HepG2 (cell line): Measurements from ENCODE around the gene TLN1. TPM values are rescaled to one million over a fixed set of nuclear protein-coding genes. Genes with fewer than 3 reads are reported as not detected.

Experiments used
- ELF1 ChIP-seq: sonication (generic); formaldehyde crosslinking; IDR thresholded peaks from 2 replicates; pipeline ENCODE4 v1.4.0; 2020; ENCODE audit warnings: missing genetic modification reagents
- ELF4 ChIP-seq: sonication (generic); formaldehyde crosslinking; IDR thresholded peaks from 2 replicates; pipeline ENCODE4 v1.5.0; 2020; ENCODE audit warnings: missing genetic modification reagents, mild to moderate bottlenecking, moderate library complexity, borderline replicate concordance
- FOXK2 ChIP-seq: fragments of 450-650 bp; IDR thresholded peaks from 2 replicates; pipeline ENCODE4 v1.6.1; 2016
- GTF3A ChIP-seq: sonication (generic); formaldehyde crosslinking; conservative IDR thresholded peaks from 2 replicates; pipeline ENCODE4 v1.4.0; 2020; ENCODE audit warnings: mild to moderate bottlenecking, missing genetic modification reagents
- HNRNPH1 ChIP-seq: fragments of 200-400 bp; formaldehyde crosslinking; optimal IDR thresholded peaks from 2 replicates; pipeline ENCODE3; 2017; ENCODE audit warnings: mild to moderate bottlenecking, low read depth, low read length
- KDM4B ChIP-seq: sonication (generic); formaldehyde crosslinking; IDR thresholded peaks from 2 replicates; pipeline ENCODE4 v1.4.0; 2020; ENCODE audit warnings: missing genetic modification reagents
- MIXL1 ChIP-seq: IDR thresholded peaks from 2 replicates; pipeline ENCODE4 v1.6.1; 2016
- NFIC ChIP-seq: IDR thresholded peaks from 2 replicates; pipeline ENCODE4 v1.6.1; 2012; ENCODE audit warnings: mild to moderate bottlenecking, low read length, inconsistent platforms
- POLR2AphosphoS5 ChIP-seq: IDR thresholded peaks from 2 replicates; pipeline ENCODE4 v1.6.1; 2012; ENCODE audit warnings: low read depth, low read length
- RXRB ChIP-seq: IDR thresholded peaks from 2 replicates; pipeline ENCODE4 v1.6.1; 2016; ENCODE audit warnings: borderline replicate concordance, missing genetic modification reagents, missing compliant biosample characterization
- SMAD3 ChIP-seq: sonication (generic); formaldehyde crosslinking; IDR thresholded peaks from 2 replicates; pipeline ENCODE4 v1.4.0; 2020; ENCODE audit warnings: missing genetic modification reagents
- SRF ChIP-seq: IDR thresholded peaks from 2 replicates; pipeline ENCODE4 v1.6.1; 2011; ENCODE audit warnings: mild to moderate bottlenecking, low read depth, low read length, moderate library complexity
- TCF7 ChIP-seq: sonication (generic); IDR thresholded peaks from 2 replicates; pipeline ENCODE4 v1.6.1; 2016; ENCODE audit warnings: antibody characterized with exemption, low read depth
- ZFP36L2 ChIP-seq: sonication (generic); formaldehyde crosslinking; IDR thresholded peaks from 2 replicates; pipeline ENCODE4 v1.4.0; 2020; ENCODE audit warnings: missing genetic modification reagents
- ZNF224 ChIP-seq: sonication (generic); formaldehyde crosslinking; IDR thresholded peaks from 2 replicates; pipeline ENCODE4 v1.5.0; 2020; ENCODE audit warnings: mild to moderate bottlenecking, missing genetic modification reagents
- ZNF484 ChIP-seq: sonication (generic); formaldehyde crosslinking; IDR thresholded peaks from 2 replicates; pipeline ENCODE4 v1.5.1; 2020; ENCODE audit warnings: mild to moderate bottlenecking, low read depth, missing genetic modification reagents, borderline replicate concordance
- ZNF776 ChIP-seq: sonication (generic); formaldehyde crosslinking; IDR thresholded peaks from 2 replicates; pipeline ENCODE4 v1.4.0; 2020; ENCODE audit warnings: mild to moderate bottlenecking, missing genetic modification reagents
- polyA plus RNA-seq, 8 experiments: library from polyadenylated mRNA; depleted of rRNA in 3 of 8; stranded (reverse) in 7 of 8; unstranded in 1 of 8; fragments of >200 nt; fragmentation: Illumina TruSeq in 4 of 8; extraction: Trizol in 4 of 8; gene quantifications; 2 replicates each; pipeline versions ENCODE4 v1.2.1 to v1.2.3, GENCODE V29; 2011 to 2016; ENCODE audit warnings: low read depth in 4 of 8, missing spikeins in 1 of 8, mixed read lengths in 1 of 8; ENCODE audit not compliant: insufficient read depth in 1 of 8
- total RNA-seq, 5 experiments: library from RNA; depleted of rRNA; stranded (reverse); fragments of >200 nt; fragmentation: Illumina TruSeq; extraction: Trizol; gene quantifications; 2 replicates each; pipeline ENCODE4 v1.2.3, GENCODE V29; 2016; ENCODE audit warnings: low read depth in 1 of 5
- TF ChIP-seq, protein P1 (sequence below): sonication (generic); formaldehyde crosslinking; IDR thresholded peaks from 2 replicates; pipeline ENCODE4 v1.5.1; 2020; ENCODE audit warnings: missing genetic modification reagents, mild to moderate bottlenecking, borderline replicate concordance
- TF ChIP-seq, protein P2 (sequence below): sonication (generic); formaldehyde crosslinking; IDR thresholded peaks from 2 replicates; pipeline ENCODE4 v1.8.0; 2023; ENCODE audit warnings: mild to moderate bottlenecking, missing genetic modification reagents
- TF ChIP-seq, protein P3 (sequence below): sonication (generic); formaldehyde crosslinking; IDR thresholded peaks from 2 replicates; pipeline ENCODE4 v1.5.0; 2020; ENCODE audit warnings: missing genetic modification reagents, mild to moderate bottlenecking, borderline replicate concordance
- TF ChIP-seq, protein P4 (sequence below): sonication (generic); formaldehyde crosslinking; IDR thresholded peaks from 2 replicates; pipeline ENCODE4 v1.9.0; 2022; ENCODE audit warnings: missing genetic modification reagents, mild to moderate bottlenecking, borderline replicate concordance
- TF ChIP-seq, protein P5 (sequence below), 2 experiments: fragments of 450-650 bp in 1 of 2; sonication (generic) in 1 of 2; formaldehyde crosslinking; IDR thresholded peaks; 2 replicates each; pipeline versions ENCODE4 v1.5.0 to v1.8.0; 2020 to 2022; ENCODE audit warnings: mild to moderate bottlenecking in 1 of 2, missing genetic modification reagents in 1 of 2
- TF ChIP-seq, protein P6 (sequence below): sonication (generic); formaldehyde crosslinking; IDR thresholded peaks from 2 replicates; pipeline ENCODE4 v1.4.0; 2020; ENCODE audit warnings: low read depth, mild to moderate bottlenecking, missing genetic modification reagents

The TLN1 gene
- total and polyA plus RNA-seq, 2 of the 13 experiments (the other 11 are each of a cell fraction or from before 2014, with no cell fraction given), result 35.2 to 51.8 TPM

DNA sequence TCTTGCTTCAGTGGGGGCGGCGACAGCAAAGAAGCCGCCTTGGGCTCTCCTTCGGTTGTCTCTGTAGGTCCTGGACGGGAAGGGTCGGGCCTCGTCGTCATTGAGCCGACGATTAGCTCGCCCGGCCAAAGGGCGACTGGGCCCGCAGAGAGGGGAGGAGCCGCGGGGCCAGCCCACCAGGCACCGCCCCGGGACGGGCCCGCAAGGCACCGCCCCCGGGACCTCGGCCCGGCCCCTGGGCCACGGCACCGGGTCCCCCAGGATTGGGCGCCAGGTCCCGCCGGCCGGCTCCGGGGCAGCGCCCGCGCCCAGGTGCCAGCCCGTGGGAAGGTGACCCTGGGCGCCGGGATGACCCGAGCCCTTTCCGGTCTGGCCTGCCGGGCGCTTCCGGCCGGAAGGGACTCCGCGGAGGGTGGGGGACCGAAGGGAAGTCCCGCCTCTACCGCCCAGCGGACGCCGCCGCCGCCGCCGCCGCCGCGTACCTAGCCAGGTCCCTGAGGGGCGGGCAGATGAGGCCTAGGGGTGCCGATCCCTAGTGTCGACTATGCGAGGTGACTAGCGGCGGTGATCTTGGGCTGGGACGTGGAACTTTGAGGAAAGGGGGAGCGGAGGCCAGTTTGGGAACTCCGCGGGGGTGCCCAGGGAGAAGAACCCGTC is 17.0 kb upstream of the TLN1 start, which contains the start of the genes GBA2 and RGP1 (continued):
- TF ChIP-seq, protein P1, sequence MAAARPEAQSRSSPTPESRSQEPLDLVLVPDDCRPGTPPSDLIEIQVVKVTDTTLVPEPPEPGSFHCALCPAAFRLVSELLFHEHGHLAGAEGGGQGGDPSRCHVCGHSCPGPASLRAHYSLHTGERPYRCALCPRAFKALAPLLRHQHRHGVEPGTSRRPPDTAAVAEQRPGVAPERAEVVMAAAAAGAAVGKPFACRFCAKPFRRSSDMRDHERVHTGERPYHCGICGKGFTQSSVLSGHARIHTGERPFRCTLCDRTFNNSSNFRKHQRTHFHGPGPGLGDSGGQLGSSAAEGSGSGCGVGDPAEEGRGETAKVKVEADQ (CRISPR knock-in tag), result peak; percentile 72
- TF ChIP-seq SRF (no peak), ZFP36L2 (CRISPR knock-in tag) (no peak), POLR2AphosphoS5 (peak; percentile 50; the same call in 1 of the 2 replicates), KDM4B (no peak), GTF3A (CRISPR knock-in tag) (no peak), ZNF776 (no peak), NFIC (no peak), RXRB (CRISPR knock-in tag) (0 out of 2 replicates have a peak, but pooled peaks have one; percentile 8), ZNF224 (no peak), TCF7 (no peak), HNRNPH1 (no peak), FOXK2 (no peak), MIXL1 (CRISPR knock-in tag) (no peak), SMAD3 (0 out of 2 replicates have a peak, but pooled peaks have one; percentile 22), ZNF484 (CRISPR knock-in tag) (no peak), ELF4 (no peak), ELF1 (CRISPR knock-in tag) (peak; percentile 80)
- TF ChIP-seq, protein P2, sequence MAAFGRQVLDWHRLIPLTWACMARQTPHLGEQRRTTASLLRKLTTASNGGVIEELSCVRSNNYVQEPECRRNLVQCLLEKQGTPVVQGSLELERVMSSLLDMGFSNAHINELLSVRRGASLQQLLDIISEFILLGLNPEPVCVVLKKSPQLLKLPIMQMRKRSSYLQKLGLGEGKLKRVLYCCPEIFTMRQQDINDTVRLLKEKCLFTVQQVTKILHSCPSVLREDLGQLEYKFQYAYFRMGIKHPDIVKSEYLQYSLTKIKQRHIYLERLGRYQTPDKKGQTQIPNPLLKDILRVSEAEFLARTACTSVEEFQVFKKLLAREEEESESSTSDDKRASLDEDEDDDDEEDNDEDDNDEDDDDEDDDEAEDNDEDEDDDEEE (CRISPR knock-in tag), result no peak
- TF ChIP-seq, protein P3, sequence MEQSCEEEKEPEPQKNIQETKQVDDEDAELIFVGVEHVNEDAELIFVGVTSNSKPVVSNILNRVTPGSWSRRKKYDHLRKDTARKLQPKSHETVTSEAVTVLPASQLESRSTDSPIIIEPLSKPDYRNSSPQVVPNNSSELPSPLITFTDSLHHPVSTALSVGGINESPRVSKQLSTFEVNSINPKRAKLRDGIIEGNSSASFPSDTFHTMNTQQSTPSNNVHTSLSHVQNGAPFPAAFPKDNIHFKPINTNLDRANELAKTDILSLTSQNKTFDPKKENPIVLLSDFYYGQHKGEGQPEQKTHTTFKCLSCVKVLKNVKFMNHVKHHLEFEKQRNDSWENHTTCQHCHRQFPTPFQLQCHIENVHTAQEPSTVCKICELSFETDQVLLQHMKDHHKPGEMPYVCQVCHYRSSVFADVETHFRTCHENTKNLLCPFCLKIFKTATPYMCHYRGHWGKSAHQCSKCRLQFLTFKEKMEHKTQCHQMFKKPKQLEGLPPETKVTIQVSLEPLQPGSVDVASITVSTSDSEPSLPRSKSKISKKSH (CRISPR knock-in tag), result no peak
- TF ChIP-seq, protein P4, sequence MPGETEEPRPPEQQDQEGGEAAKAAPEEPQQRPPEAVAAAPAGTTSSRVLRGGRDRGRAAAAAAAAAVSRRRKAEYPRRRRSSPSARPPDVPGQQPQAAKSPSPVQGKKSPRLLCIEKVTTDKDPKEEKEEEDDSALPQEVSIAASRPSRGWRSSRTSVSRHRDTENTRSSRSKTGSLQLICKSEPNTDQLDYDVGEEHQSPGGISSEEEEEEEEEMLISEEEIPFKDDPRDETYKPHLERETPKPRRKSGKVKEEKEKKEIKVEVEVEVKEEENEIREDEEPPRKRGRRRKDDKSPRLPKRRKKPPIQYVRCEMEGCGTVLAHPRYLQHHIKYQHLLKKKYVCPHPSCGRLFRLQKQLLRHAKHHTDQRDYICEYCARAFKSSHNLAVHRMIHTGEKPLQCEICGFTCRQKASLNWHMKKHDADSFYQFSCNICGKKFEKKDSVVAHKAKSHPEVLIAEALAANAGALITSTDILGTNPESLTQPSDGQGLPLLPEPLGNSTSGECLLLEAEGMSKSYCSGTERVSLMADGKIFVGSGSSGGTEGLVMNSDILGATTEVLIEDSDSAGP (CRISPR knock-in tag), result no peak; the same call in 1 of the 2 replicates
- TF ChIP-seq, protein P5, sequence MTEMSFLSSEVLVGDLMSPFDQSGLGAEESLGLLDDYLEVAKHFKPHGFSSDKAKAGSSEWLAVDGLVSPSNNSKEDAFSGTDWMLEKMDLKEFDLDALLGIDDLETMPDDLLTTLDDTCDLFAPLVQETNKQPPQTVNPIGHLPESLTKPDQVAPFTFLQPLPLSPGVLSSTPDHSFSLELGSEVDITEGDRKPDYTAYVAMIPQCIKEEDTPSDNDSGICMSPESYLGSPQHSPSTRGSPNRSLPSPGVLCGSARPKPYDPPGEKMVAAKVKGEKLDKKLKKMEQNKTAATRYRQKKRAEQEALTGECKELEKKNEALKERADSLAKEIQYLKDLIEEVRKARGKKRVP (CRISPR knock-in tag; IDR thresholded peaks at IDR 0.05), result no peak
- TF ChIP-seq, protein P6, sequence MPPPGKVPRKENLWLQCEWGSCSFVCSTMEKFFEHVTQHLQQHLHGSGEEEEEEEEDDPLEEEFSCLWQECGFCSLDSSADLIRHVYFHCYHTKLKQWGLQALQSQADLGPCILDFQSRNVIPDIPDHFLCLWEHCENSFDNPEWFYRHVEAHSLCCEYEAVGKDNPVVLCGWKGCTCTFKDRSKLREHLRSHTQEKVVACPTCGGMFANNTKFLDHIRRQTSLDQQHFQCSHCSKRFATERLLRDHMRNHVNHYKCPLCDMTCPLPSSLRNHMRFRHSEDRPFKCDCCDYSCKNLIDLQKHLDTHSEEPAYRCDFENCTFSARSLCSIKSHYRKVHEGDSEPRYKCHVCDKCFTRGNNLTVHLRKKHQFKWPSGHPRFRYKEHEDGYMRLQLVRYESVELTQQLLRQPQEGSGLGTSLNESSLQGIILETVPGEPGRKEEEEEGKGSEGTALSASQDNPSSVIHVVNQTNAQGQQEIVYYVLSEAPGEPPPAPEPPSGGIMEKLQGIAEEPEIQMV (CRISPR knock-in tag), result peak; percentile 95
